Measurements from ENCODE around the gene KANK3.

The KANK3 gene

GRCh38 chr19:8334458-8335342 lies 8.4 kb downstream of the KANK3 start:
- Histone ChIP-seq H3K36me3 (ENCODE audit: control insufficient read depth, insufficient read depth, low read length, severe bottlenecking) (no peaks in the 10 kb centered on the region), H3K4me3 (ENCODE audit: low read length) (peak overlapping the region; percentile 47), H3K9me3 (ENCODE audit: control insufficient read depth, low read length) (no peaks in the 10 kb centered on the region), H3K27me3 (replicated peaks; ENCODE audit: control insufficient read depth, insufficient read depth, low read length) (peaks cover 34% of the 10 kb centered on the region), H3K4me1 (ENCODE audit: control insufficient read depth, insufficient read depth, low read length) (no peaks in the 10 kb centered on the region), H3K9ac (ENCODE audit: low read length) (no peak overlapping the region)
- DNase-seq (ENCODE audit: low read depth) = peak; percentile 76

- H3K27me3 ChIP-seq (replicated peaks; ENCODE audit: control insufficient read depth, insufficient read depth, low read length) = peaks cover 31% of the 10 kb centered on the region
Observed at GRCh38 chr19:8333767-8334457, 9.2 kb downstream of the KANK3 start.

GRCh38 chr19:8332976-8333766 lies 9.9 kb downstream of the KANK3 start:
- H3K27me3 ChIP-seq (replicated peaks; ENCODE audit: control insufficient read depth, insufficient read depth, low read length) = peaks cover 29% of the 10 kb centered on the region
- H3K4me1 ChIP-seq (ENCODE audit: control insufficient read depth, insufficient read depth, low read length) = no peaks in the 10 kb centered on the region
- H3K9ac ChIP-seq (ENCODE audit: low read length) = no peak overlapping the region
- no peaks in the 10 kb centered on the region for H3K9me3 ChIP-seq (ENCODE audit: control insufficient read depth, low read length)
- no peaks in the 10 kb centered on the region for H3K36me3 ChIP-seq (ENCODE audit: control insufficient read depth, insufficient read depth, low read length, severe bottlenecking)
- no peak overlapping the region for H3K4me3 ChIP-seq (ENCODE audit: low read length)
- no peak for DNase-seq (ENCODE audit: low read depth)

More at GRCh38 chr19:8333767-8334457, 9.2 kb downstream of the KANK3 start:
- Histone ChIP-seq H3K36me3 (ENCODE audit: control insufficient read depth, insufficient read depth, low read length, severe bottlenecking) (no peaks in the 10 kb centered on the region), H3K4me3 (ENCODE audit: low read length) (no peak overlapping the region), H3K9ac (ENCODE audit: low read length) (no peak overlapping the region), H3K9me3 (ENCODE audit: control insufficient read depth, low read length) (no peaks in the 10 kb centered on the region), H3K4me1 (ENCODE audit: control insufficient read depth, insufficient read depth, low read length) (no peaks in the 10 kb centered on the region)
- no peak for DNase-seq (ENCODE audit: low read depth)

GRCh38 chr19:8331263-8331845 lies 11.7 kb downstream of the KANK3 start:
- H3K4me1 ChIP-seq (ENCODE audit: control insufficient read depth, insufficient read depth, low read length) = no peaks in the 10 kb centered on the region
- no peak overlapping the region for H3K9ac ChIP-seq (ENCODE audit: low read length)
- H3K27me3 ChIP-seq (replicated peaks; ENCODE audit: control insufficient read depth, insufficient read depth, low read length) = peaks cover 25% of the 10 kb centered on the region
- no peaks in the 10 kb centered on the region for H3K36me3 ChIP-seq (ENCODE audit: control insufficient read depth, insufficient read depth, low read length, severe bottlenecking)
- H3K4me3 ChIP-seq (ENCODE audit: low read length) = no peak overlapping the region
- no peak for DNase-seq (ENCODE audit: low read depth)
- H3K9me3 ChIP-seq (ENCODE audit: control insufficient read depth, low read length) = peaks cover 5% of the 10 kb centered on the region

- Histone ChIP-seq H3K9ac (ENCODE audit: low read length) (no peak overlapping the region), H3K4me1 (ENCODE audit: control insufficient read depth, insufficient read depth, low read length) (no peaks in the 10 kb centered on the region), H3K27me3 (replicated peaks; ENCODE audit: control insufficient read depth, insufficient read depth, low read length) (peaks cover 17% of the 10 kb centered on the region), H3K36me3 (ENCODE audit: control insufficient read depth, insufficient read depth, low read length, severe bottlenecking) (no peaks in the 10 kb centered on the region), H3K9me3 (ENCODE audit: control insufficient read depth, low read length) (peaks cover 5% of the 10 kb centered on the region), H3K4me3 (ENCODE audit: low read length) (no peak overlapping the region)
- no peak for DNase-seq (ENCODE audit: low read depth)
Observed at GRCh38 chr19:8329996-8330395, 13.1 kb downstream of the KANK3 start.

GRCh38 chr19:8325454-8325853 lies 17.6 kb downstream of the KANK3 start:
- Histone ChIP-seq H3K9ac (ENCODE audit: low read length) (no peak overlapping the region), H3K4me3 (ENCODE audit: low read length) (no peak overlapping the region), H3K4me1 (ENCODE audit: control insufficient read depth, insufficient read depth, low read length) (peaks cover 16% of the 10 kb centered on the region), H3K9me3 (ENCODE audit: control insufficient read depth, low read length) (peaks cover 5% of the 10 kb centered on the region), H3K27me3 (replicated peaks; ENCODE audit: control insufficient read depth, insufficient read depth, low read length) (no peaks in the 10 kb centered on the region), H3K36me3 (ENCODE audit: control insufficient read depth, insufficient read depth, low read length, severe bottlenecking) (peaks cover 16% of the 10 kb centered on the region)
- DNase-seq (ENCODE audit: low read depth) = no peak

GRCh38 chr19:8324186-8325050 lies 18.6 kb downstream of the KANK3 start:
- peaks cover 16% of the 10 kb centered on the region for H3K36me3 ChIP-seq (ENCODE audit: control insufficient read depth, insufficient read depth, low read length, severe bottlenecking)
- no peak overlapping the region for H3K4me3 ChIP-seq (ENCODE audit: low read length)
- H3K4me1 ChIP-seq (ENCODE audit: control insufficient read depth, insufficient read depth, low read length) = peaks cover 26% of the 10 kb centered on the region
- H3K27me3 ChIP-seq (replicated peaks; ENCODE audit: control insufficient read depth, insufficient read depth, low read length) = no peaks in the 10 kb centered on the region
- peaks cover 5% of the 10 kb centered on the region for H3K9me3 ChIP-seq (ENCODE audit: control insufficient read depth, low read length)
- no peak overlapping the region for H3K9ac ChIP-seq (ENCODE audit: low read length)
- DNase-seq (ENCODE audit: low read depth) = no peak

GRCh38 chr19:8323781-8324185 lies 19.3 kb downstream of the KANK3 start:
- Histone ChIP-seq H3K36me3 (ENCODE audit: control insufficient read depth, insufficient read depth, low read length, severe bottlenecking) (peaks cover 16% of the 10 kb centered on the region), H3K4me1 (ENCODE audit: control insufficient read depth, insufficient read depth, low read length) (peaks cover 26% of the 10 kb centered on the region), H3K4me3 (ENCODE audit: low read length) (no peak overlapping the region), H3K9me3 (ENCODE audit: control insufficient read depth, low read length) (peaks cover 5% of the 10 kb centered on the region), H3K27me3 (replicated peaks; ENCODE audit: control insufficient read depth, insufficient read depth, low read length) (no peaks in the 10 kb centered on the region), H3K9ac (ENCODE audit: low read length) (no peak overlapping the region)
- DNase-seq (ENCODE audit: low read depth) = no peak

GRCh38 chr19:8322638-8322997 lies 20.4 kb downstream of the KANK3 start:
- H3K27me3 ChIP-seq (replicated peaks; ENCODE audit: control insufficient read depth, insufficient read depth, low read length) = no peaks in the 10 kb centered on the region
- peaks cover 18% of the 10 kb centered on the region for H3K36me3 ChIP-seq (ENCODE audit: control insufficient read depth, insufficient read depth, low read length, severe bottlenecking)
- peaks cover 26% of the 10 kb centered on the region for H3K4me1 ChIP-seq (ENCODE audit: control insufficient read depth, insufficient read depth, low read length)
- H3K9me3 ChIP-seq (ENCODE audit: control insufficient read depth, low read length) = peaks cover 5% of the 10 kb centered on the region
- peak overlapping the region; percentile 100 for H3K9ac ChIP-seq (ENCODE audit: low read length)
- DNase-seq (ENCODE audit: low read depth) = no peak
- H3K4me3 ChIP-seq (ENCODE audit: low read length) = peak overlapping the region; percentile 100

GRCh38 chr19:8321986-8322637 lies 20.9 kb downstream of the KANK3 start:
- peak; percentile 32 for DNase-seq (ENCODE audit: low read depth)
- Histone ChIP-seq H3K4me3 (ENCODE audit: low read length) (peak overlapping the region; percentile 100), H3K9me3 (ENCODE audit: control insufficient read depth, low read length) (peaks cover 5% of the 10 kb centered on the region), H3K4me1 (ENCODE audit: control insufficient read depth, insufficient read depth, low read length) (peaks cover 26% of the 10 kb centered on the region), H3K27me3 (replicated peaks; ENCODE audit: control insufficient read depth, insufficient read depth, low read length) (no peaks in the 10 kb centered on the region), H3K9ac (ENCODE audit: low read length) (peak overlapping the region; percentile 100), H3K36me3 (ENCODE audit: control insufficient read depth, insufficient read depth, low read length, severe bottlenecking) (peaks cover 19% of the 10 kb centered on the region)

Data from adipocyte (in vitro differentiated cells).